ENCODE data around the gene ETV3L.
"Not testable (repeated sequence)": the region's sequence is repeated elsewhere in the genome, so short reads cannot be mapped to it uniquely, and the experiment has no call there.

ETV3L gene

DNA sequence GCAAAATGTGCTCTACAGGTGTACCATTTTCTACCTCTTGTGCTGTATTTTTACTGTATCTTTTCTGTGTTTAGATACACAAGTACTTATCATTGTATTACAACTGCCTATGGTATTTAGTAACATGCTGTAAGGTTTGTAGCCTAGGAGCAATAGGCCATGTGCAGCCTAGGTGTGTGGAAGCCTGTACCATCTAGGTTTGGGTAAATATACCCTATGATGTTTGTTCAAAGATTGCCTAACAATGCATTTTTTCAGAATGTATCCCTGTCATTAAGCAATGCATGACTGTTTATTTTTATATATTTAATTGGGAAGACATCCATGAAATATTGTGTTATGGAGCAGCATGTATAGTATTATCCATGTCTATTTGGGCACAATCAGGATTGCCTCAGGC is 11.0 kb downstream of the ETV3L start:
- Histone ChIP-seq H3K4me3 (ENCODE audit: low read length) (no peak overlapping the region), H3K27me3 (ENCODE audit: control insufficient read depth, insufficient read depth, low read length) (no peaks in the 10 kb centered on the region), H3K27ac (ENCODE audit: low read length) (no peak overlapping the region), H3K36me3 (ENCODE audit: control insufficient read depth, low read depth, low read length) (no peaks in the 10 kb centered on the region), H3K9ac (ENCODE audit: low read length) (no peak overlapping the region), H3K4me1 (ENCODE audit: control insufficient read depth, low read depth, low read length) (peaks cover 5% of the 10 kb centered on the region), H3K9me3 (ENCODE audit: control insufficient read depth, low read depth, low read length) (no peaks in the 10 kb centered on the region)

- Histone ChIP-seq H3K9ac (ENCODE audit: low read length) (no peak overlapping the region), H3K9me3 (ENCODE audit: control insufficient read depth, low read depth, low read length) (no peaks in the 10 kb centered on the region), H3K27me3 (ENCODE audit: control insufficient read depth, insufficient read depth, low read length) (no peaks in the 10 kb centered on the region), H3K4me1 (ENCODE audit: control insufficient read depth, low read depth, low read length) (peaks cover 5% of the 10 kb centered on the region), H3K4me3 (ENCODE audit: low read length) (no peak overlapping the region), H3K27ac (ENCODE audit: low read length) (no peak overlapping the region), H3K36me3 (ENCODE audit: control insufficient read depth, low read depth, low read length) (no peaks in the 10 kb centered on the region)
Observed at GRCh38 chr1:157087030-157087429, 12.6 kb downstream of the ETV3L start.

DNA sequence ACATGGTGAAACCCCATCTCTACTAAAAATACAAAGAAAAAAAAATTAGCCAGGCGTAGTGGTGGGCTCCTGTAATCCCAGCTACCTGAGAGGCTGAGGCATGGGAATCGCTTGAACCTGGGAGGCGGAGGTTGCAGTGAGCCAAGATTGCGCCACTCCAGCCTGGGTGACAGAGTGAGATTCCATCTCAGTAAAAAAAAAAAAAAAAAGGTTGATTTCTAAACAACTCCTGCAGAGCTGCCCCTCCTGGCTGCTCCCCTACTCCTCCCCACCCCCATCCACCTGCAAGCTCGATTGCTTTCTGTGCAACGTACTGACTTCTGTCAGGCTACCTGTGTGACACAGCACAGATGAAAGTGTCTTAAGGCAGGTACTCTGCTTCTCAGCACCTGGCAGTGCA is 13.3 kb downstream of the ETV3L start:
- no peaks in the 10 kb centered on the region for H3K36me3 ChIP-seq (ENCODE audit: control insufficient read depth, low read depth, low read length)

DNA sequence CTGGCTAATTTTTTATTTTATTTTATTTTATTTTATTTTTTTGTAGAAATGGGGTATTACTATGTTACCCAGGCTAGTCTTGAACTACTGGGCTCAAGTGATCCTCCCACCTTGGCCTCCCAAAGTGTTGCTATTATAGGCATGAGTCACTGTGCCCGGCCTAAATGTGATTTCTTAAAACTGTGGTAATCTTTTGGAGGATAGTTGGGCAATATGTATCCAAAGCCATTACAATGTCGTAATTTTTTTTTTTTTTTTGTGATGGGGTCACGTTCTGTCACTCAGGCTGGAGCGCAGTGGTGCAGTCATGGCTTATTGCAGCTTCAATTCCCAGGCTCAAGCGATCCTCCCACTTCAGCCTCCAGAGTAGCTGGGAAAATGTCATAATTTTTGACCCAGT is 14.2 kb downstream of the ETV3L start:
- H3K4me3 ChIP-seq (ENCODE audit: low read length): no peak overlapping the region
- no peaks in the 10 kb centered on the region for H3K27me3 ChIP-seq (ENCODE audit: control insufficient read depth, insufficient read depth, low read length)
- H3K9ac ChIP-seq (ENCODE audit: low read length): no peak overlapping the region
- no peaks in the 10 kb centered on the region for H3K9me3 ChIP-seq (ENCODE audit: control insufficient read depth, low read depth, low read length)
- H3K4me1 ChIP-seq (ENCODE audit: control insufficient read depth, low read depth, low read length): peaks cover 6% of the 10 kb centered on the region
- no peaks in the 10 kb centered on the region for H3K36me3 ChIP-seq (ENCODE audit: control insufficient read depth, low read depth, low read length)
- no peak overlapping the region for H3K27ac ChIP-seq (ENCODE audit: low read length)

More for the DNA sequence above, 13.3 kb downstream of the ETV3L start:
- H3K4me1 ChIP-seq (ENCODE audit: control insufficient read depth, low read depth, low read length): peaks cover 9% of the 10 kb centered on the region
- H3K27me3 ChIP-seq (ENCODE audit: control insufficient read depth, insufficient read depth, low read length): no peaks in the 10 kb centered on the region
- H3K4me3 ChIP-seq (ENCODE audit: low read length): no peak overlapping the region
- no peaks in the 10 kb centered on the region for H3K9me3 ChIP-seq (ENCODE audit: control insufficient read depth, low read depth, low read length)
- H3K27ac ChIP-seq (ENCODE audit: low read length): no peak overlapping the region
- no peak overlapping the region for H3K9ac ChIP-seq (ENCODE audit: low read length)

- H3K9ac ChIP-seq (ENCODE audit: low read length): no peak overlapping the region
- H3K36me3 ChIP-seq (ENCODE audit: control insufficient read depth, low read depth, low read length): no peaks in the 10 kb centered on the region
- H3K9me3 ChIP-seq (ENCODE audit: control insufficient read depth, low read depth, low read length): no peaks in the 10 kb centered on the region
- H3K4me1 ChIP-seq (ENCODE audit: control insufficient read depth, low read depth, low read length): peaks cover 4% of the 10 kb centered on the region
- no peak overlapping the region for H3K4me3 ChIP-seq (ENCODE audit: low read length)
- no peak overlapping the region for H3K27ac ChIP-seq (ENCODE audit: low read length)
- H3K27me3 ChIP-seq (ENCODE audit: control insufficient read depth, insufficient read depth, low read length): no peaks in the 10 kb centered on the region
Observed at GRCh38 chr1:157084720-157085119, 14.9 kb downstream of the ETV3L start.

DNA sequence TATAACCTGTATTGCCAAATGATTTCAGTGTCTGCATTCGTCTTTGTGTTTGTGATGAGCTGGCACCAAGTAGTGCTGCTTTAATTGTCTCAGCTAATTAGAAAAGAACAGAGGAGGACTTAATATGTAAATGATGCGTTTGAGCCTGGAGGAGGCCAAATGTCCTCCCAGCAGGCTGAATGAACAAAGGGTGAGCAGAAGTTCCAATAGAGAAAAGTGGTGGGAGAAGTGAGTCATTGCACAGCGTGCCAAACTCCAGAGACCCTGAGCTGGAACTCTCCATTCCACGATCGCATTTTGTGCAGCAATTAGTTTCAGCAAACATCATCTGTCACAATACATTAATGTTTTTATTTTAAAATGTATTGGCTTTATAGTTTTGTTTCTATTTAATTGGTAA is 17.9 kb downstream of the ETV3L start:
- Histone ChIP-seq H3K9ac (ENCODE audit: low read length) (no peak overlapping the region), H3K9me3 (ENCODE audit: control insufficient read depth, low read depth, low read length) (no peaks in the 10 kb centered on the region), H3K27ac (ENCODE audit: low read length) (no peak overlapping the region), H3K4me3 (ENCODE audit: low read length) (no peak overlapping the region), H3K36me3 (ENCODE audit: control insufficient read depth, low read depth, low read length) (no peaks in the 10 kb centered on the region), H3K4me1 (ENCODE audit: control insufficient read depth, low read depth, low read length) (peaks cover 4% of the 10 kb centered on the region), H3K27me3 (ENCODE audit: control insufficient read depth, insufficient read depth, low read length) (no peaks in the 10 kb centered on the region)

- H3K9ac ChIP-seq (ENCODE audit: low read length): no peak overlapping the region
- H3K4me3 ChIP-seq (ENCODE audit: low read length): no peak overlapping the region
- H3K27me3 ChIP-seq (ENCODE audit: control insufficient read depth, insufficient read depth, low read length): no peaks in the 10 kb centered on the region
- peaks cover 4% of the 10 kb centered on the region for H3K4me1 ChIP-seq (ENCODE audit: control insufficient read depth, low read depth, low read length)
- no peaks in the 10 kb centered on the region for H3K9me3 ChIP-seq (ENCODE audit: control insufficient read depth, low read depth, low read length)
- no peak overlapping the region for H3K27ac ChIP-seq (ENCODE audit: low read length)
- no peaks in the 10 kb centered on the region for H3K36me3 ChIP-seq (ENCODE audit: control insufficient read depth, low read depth, low read length)
Observed at GRCh38 chr1:157080714-157081113, 18.9 kb downstream of the ETV3L start.

GRCh38 chr1:157077394-157077793 is 22.2 kb downstream of the ETV3L start:
- no peaks in the 10 kb centered on the region for H3K36me3 ChIP-seq (ENCODE audit: control insufficient read depth, low read depth, low read length)
- H3K27ac ChIP-seq (ENCODE audit: low read length): no peak overlapping the region
- no peak overlapping the region for H3K9ac ChIP-seq (ENCODE audit: low read length)
- H3K27me3 ChIP-seq (ENCODE audit: control insufficient read depth, insufficient read depth, low read length): no peaks in the 10 kb centered on the region
- H3K9me3 ChIP-seq (ENCODE audit: control insufficient read depth, low read depth, low read length): no peaks in the 10 kb centered on the region
- H3K4me1 ChIP-seq (ENCODE audit: control insufficient read depth, low read depth, low read length): peaks cover 4% of the 10 kb centered on the region
- no peak overlapping the region for H3K4me3 ChIP-seq (ENCODE audit: low read length)

GRCh38 chr1:157073944-157074685 is 25.5 kb downstream of the ETV3L start:
- Histone ChIP-seq H3K27me3 (ENCODE audit: control insufficient read depth, insufficient read depth, low read length) (no peaks in the 10 kb centered on the region), H3K36me3 (ENCODE audit: control insufficient read depth, low read depth, low read length) (no peaks in the 10 kb centered on the region), H3K4me3 (ENCODE audit: low read length) (no peak overlapping the region)

GRCh38 chr1:157069601-157070000 is 30.0 kb downstream of the ETV3L start:
- Histone ChIP-seq H3K27me3 (ENCODE audit: control insufficient read depth, insufficient read depth, low read length) (no peaks in the 10 kb centered on the region), H3K4me3 (ENCODE audit: low read length) (no peak overlapping the region), H3K36me3 (ENCODE audit: control insufficient read depth, low read depth, low read length) (no peaks in the 10 kb centered on the region), H3K4me1 (ENCODE audit: control insufficient read depth, low read depth, low read length) (peaks cover 7% of the 10 kb centered on the region), H3K9ac (ENCODE audit: low read length) (no peak overlapping the region), H3K9me3 (ENCODE audit: control insufficient read depth, low read depth, low read length) (no peaks in the 10 kb centered on the region), H3K27ac (ENCODE audit: low read length) (no peak overlapping the region)

More at GRCh38 chr1:157073944-157074685, 25.5 kb downstream of the ETV3L start:
- H3K27ac ChIP-seq (ENCODE audit: low read length): no peak overlapping the region
- H3K9ac ChIP-seq (ENCODE audit: low read length): no peak overlapping the region
- peaks cover 7% of the 10 kb centered on the region for H3K4me1 ChIP-seq (ENCODE audit: control insufficient read depth, low read depth, low read length)
- H3K9me3 ChIP-seq (ENCODE audit: control insufficient read depth, low read depth, low read length): no peaks in the 10 kb centered on the region

GRCh38 chr1:157059241-157059640 is 40.4 kb downstream of the ETV3L start:
- not testable (repeated sequence) for H3K4me1 ChIP-seq (ENCODE audit: control insufficient read depth, low read depth, low read length); H3K27ac ChIP-seq (ENCODE audit: low read length); H3K27me3 ChIP-seq (ENCODE audit: control insufficient read depth, insufficient read depth, low read length); H3K36me3 ChIP-seq (ENCODE audit: control insufficient read depth, low read depth, low read length); H3K9me3 ChIP-seq (ENCODE audit: control insufficient read depth, low read depth, low read length); H3K9ac ChIP-seq (ENCODE audit: low read length); H3K4me3 ChIP-seq (ENCODE audit: low read length)

DNA sequence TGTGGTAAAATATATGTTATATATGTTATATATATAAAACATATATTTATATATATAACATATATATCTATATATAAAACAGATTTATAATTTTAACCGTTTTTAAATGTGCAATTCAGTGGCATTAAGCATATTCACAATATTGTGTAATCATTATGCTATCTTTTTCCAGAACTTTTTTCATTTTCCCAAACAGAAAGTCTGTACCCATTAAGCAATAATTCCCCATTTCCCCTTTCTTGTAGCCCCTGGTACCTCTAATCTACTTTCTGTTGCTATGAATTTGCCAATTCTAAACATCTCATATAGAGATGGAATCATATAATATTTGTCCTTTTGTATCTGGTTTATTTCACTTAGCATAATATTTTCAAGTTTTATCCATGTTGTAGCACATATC is 43.3 kb downstream of the ETV3L start:
- no peak overlapping the region for H3K27ac ChIP-seq (ENCODE audit: low read length)
- no peaks in the 10 kb centered on the region for H3K9me3 ChIP-seq (ENCODE audit: control insufficient read depth, low read depth, low read length)
- H3K27me3 ChIP-seq (ENCODE audit: control insufficient read depth, insufficient read depth, low read length): no peaks in the 10 kb centered on the region
- H3K4me3 ChIP-seq (ENCODE audit: low read length): no peak overlapping the region
- H3K36me3 ChIP-seq (ENCODE audit: control insufficient read depth, low read depth, low read length): no peaks in the 10 kb centered on the region
- no peak overlapping the region for H3K9ac ChIP-seq (ENCODE audit: low read length)
- no peaks in the 10 kb centered on the region for H3K4me1 ChIP-seq (ENCODE audit: control insufficient read depth, low read depth, low read length)
